ACHN (cell line): ENCODE data around the gene DRC1.

ENCODE experiments used
- DNase-seq: peaks from one replicate; pipeline ENCODE4 v3.0.0-alpha.2; 2015
- in situ Hi-C: cut with HindIII; loops from 2 replicates; pipeline ENCODE4 v1.10.0; 2017; ENCODE audit warnings: low sequenced_read_pairs, low pct_ligation_motif_present, low pct_unique_long_range_greater_than_20kb

DRC1 gene

DNA sequence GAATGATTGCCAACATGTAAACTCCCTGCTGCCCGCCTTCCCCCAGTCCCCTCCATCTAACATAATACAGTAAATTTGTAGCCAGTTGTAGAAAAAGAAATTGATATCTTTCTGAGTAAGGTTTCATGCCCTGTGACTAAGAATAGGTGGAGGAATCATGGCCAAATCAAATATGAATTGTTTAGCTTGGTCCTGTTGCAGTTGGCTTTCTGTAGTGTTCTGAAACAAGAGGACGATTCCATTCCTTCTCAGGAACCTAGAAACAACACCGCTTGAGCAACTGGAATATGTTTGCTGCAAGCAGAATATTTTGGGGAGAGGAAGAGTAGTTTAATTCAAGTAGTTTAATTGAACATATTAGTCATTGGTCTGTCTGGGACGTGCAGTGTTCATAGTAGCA, 7.0 kb upstream of the DRC1 start:
- in situ Hi-C loops, result no loop called here
- no peak for DNase-seq

DNA sequence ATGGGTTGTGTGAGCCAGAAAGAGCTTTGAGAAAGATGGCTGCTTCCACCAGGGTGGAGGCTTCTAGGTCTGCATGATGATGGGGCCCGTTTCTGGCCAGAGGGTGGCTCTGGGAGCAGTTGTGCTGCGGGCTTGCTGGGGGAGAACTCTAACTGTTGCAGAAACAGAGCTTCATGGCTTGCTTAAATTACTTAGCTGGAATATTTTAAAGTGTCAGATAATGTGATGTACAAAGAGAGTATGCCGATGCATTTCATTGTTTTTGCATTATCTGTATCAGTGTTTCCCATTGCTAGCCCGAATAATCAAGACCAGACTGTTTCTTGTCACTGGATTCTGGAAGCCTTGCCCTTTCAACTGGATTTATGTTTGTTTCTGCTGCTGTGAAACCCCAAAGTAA, 6.3 kb upstream of the DRC1 start:
- in situ Hi-C loops, result no loop called here
- DNase-seq, result no peak

DNA sequence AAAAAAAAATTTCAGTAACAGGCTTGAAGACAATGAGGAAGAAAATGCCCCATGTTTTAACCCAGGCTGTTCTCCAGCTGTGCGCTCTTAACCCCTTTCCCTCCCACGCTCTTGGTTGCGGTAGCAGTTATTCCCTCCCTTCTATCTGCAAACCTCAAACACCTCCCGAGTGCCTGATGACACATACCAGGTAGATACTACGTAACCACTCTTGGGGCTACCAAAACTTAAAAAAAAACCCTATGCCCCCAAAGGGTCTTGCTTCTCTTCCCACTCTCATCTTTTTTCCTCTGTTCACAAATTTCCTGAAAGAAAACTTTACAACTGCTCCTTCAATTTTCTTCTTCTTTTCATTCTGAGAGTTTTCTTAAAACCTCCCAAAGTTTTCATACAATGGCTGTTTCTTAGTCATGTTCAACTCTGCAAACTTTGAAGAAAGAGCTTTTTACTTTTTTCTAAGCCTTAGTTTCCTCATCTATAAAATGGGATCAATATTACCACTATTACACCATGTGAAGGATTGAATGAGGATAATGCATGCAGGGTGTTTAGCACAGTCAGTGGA, 4.9 kb upstream of the DRC1 start:
- no peak for DNase-seq
- in situ Hi-C loops, result no loop called here

DNA sequence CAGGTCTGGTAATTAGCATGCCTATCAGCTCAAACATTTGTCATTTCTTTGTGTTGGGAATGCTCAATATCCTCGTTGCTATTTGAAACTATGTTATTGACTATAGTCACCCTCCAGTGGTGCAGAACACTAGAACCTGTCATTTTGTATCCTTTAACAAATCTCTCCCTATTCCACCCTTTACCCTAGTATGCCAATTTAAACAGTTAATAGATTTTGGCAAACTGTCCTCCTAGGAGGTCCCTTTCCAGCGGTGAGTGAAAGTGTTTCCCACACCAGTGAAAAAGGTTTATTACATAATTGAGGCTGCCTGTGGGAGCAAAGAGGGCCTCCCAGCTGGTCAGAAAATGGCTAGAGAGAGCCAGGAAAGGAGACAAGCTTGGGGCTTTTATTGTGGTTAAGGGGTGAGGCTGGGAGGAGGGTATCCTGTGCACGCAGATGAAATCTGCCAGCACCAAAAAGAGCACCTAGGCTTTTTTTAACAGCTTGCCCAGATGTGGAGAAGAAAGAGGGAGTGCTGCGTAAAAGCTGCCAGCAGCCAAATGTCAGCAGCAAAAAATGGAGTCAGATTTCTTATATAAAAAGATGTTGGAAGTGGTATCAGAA, 1.8 kb upstream of the DRC1 start:
- peak; percentile 34 for DNase-seq
- in situ Hi-C loops, result no loop called here

DNA sequence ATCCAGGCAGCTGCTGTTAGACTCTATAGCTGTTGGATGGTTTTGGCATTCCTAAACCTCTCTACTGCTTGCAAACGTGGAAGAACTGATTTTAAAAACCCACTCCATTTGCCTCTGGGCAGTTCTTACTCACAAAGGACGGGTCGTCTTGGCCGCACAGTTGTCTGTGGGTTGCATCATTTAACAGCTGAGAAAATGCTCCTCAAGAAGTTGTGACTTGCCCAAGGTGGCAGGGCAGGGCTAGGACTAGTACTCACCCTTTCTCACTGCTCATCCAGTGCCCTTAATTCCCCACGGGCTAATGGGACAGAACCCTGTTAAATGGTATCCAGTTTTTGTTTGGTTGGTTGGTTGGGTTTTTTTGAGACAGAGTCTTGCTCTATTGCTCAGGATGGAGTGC, 997 bp upstream of the DRC1 start:
- in situ Hi-C loops, result no loop called here

DNA sequence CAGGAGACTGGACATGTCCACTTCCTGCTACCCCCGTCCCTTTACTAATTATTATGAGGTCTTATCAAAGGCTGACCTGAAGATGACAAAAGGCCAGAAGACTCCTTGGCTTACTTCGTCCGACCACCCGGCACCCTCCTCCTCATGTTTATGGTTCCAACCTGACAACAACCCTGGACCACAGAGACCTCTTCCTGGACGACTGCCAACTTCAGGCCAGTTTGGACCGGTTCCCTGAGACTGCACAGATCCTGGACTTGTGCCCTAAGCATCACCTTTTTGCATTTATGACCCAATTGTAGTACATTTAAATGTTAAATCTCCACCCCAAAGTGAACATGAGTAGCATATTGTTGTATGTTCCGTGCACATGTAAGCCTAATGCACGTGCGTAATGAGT, 5.8 kb downstream of the DRC1 start:
- no peak for DNase-seq
- in situ Hi-C loops, result no loop called here

More for the DNA sequence above, 997 bp upstream of the DRC1 start:
- DNase-seq, result no peak

DNA sequence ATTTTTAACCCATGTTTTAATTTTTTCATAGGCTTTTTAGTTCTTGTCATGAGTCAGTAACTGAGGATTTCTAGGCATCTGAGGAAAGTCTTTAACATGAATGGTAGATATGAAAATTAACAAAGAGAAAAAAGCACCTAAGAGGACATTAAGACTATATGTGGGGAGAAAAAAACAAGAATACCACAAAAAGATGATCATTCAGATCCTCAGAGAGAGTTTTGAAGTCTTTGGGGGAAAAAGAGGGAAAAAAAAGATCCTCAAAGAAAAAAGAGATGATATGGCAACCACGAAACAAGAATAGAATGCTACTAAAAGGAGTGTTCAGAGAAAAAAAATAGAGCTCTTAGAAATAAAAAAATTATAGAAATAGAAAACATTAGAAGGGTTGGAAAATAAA, 8.1 kb downstream of the DRC1 start:
- in situ Hi-C loops, result no loop called here

DNA sequence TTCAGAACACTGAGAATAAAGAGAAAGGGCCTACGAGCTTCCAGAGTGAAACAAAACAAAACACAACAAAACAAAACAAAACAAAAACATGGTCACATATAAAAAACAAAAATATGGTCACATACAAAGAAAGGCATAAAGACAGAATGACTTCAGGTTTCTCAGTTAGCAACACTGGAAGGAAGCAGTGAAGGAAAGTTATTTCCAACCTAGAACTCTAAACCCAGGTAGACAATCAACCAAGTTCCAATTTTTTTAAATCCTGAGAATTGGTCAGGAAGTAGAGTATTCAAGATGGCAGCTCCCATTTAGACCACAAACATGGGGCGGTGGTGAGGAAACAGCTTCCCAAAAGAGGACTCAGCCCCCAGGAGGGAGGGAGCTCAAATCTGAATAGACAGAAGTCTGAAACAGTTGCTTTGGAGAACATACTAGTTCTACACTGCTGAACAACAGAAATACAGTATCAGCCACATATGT, 9.1 kb downstream of the DRC1 start:
- in situ Hi-C loops, result no loop called here
- DNase-seq, result no peak

More for the DNA sequence above, 8.1 kb downstream of the DRC1 start:
- no peak for DNase-seq

DNA sequence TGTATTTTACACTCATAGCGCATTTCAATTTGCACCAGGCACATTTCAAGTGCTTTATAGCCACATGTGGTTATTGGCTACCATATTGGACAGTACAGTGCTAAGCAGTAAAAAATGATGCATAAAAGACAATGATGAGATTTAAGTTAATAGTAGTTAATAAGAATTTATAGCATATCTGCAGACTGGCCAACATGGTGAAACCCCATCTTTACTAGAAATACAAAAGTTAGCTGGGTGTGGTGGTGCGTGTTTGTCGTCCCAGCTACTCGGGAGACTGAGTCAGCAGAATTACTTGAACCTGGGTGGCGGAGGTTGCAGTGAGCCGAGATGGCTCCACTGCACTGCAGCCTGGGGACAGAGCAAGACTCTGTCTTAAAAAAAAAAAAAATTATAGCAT, 9.7 kb downstream of the DRC1 start:
- DNase-seq, result no peak
- in situ Hi-C loops, result no loop called here

DNA sequence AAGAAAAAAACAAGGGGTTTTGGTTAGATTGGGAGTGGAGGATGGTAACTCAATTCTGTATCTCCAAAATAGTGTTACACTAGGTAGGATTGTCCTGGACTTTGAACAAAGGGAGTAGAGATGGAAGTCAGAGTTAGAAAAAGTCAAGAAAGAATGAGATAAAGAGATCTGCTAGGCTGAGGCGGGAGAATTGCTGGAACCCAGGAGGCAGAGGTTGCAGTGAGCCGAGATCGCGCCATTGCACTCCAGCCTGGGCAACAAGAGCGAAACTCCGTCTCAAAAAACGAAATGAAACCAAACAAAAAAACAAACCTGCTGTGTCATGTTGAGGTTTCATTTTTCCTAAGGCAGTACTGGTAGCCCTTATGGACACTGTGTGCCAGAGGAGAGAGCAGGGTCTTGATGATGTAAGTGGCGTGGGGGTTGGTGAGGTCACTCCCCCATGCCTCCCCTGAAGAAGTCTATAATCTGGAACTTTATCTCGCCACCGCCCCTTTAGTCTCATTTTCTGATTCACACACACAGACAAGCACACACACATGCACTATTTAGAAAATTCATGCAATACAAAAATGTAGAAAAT, 10.5 kb downstream of the DRC1 start:
- in situ Hi-C loops, result no loop called here
- DNase-seq, result no peak

DNA sequence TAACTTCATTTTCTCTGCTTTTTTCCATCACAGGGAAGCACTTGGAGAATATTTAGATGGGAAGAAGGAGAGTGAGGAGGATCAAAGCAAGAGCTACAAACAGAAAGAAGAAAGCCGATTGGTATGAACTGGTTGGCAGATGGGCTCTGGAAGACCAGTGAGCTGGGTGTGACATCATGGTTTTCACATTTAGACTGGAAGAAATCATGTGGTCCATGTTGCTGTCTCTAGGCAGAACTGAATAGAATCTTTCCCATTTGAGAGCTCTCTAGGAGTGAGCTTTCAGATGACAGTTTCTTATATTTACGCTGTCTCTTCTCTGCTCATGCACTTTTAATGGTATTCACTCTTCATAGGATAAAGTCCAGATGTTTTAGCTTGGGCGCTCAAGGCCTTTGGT, 12.6 kb downstream of the DRC1 start:
- no peak for DNase-seq
- in situ Hi-C loops, result no loop called here

DNA sequence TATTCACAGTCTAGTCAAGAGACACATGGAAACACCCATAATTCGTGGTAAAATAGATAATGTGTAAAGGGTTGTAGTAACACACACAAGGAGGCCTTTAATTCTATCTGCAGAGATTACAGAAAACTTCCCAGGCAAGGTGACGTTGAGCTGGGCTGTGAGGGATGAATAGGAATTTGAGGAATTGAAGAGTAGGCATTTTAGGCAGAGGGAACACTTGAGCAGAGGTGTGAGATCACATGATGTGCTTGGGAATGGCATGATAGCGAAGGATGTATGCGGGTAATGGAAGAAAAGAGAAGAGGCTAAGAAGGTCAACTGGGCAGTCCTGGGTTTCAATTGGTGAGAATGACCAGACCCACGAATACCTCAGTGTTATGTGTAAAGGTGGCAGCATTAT, 20.2 kb downstream of the DRC1 start:
- in situ Hi-C loops, result no loop called here
- DNase-seq, result no peak

DNA sequence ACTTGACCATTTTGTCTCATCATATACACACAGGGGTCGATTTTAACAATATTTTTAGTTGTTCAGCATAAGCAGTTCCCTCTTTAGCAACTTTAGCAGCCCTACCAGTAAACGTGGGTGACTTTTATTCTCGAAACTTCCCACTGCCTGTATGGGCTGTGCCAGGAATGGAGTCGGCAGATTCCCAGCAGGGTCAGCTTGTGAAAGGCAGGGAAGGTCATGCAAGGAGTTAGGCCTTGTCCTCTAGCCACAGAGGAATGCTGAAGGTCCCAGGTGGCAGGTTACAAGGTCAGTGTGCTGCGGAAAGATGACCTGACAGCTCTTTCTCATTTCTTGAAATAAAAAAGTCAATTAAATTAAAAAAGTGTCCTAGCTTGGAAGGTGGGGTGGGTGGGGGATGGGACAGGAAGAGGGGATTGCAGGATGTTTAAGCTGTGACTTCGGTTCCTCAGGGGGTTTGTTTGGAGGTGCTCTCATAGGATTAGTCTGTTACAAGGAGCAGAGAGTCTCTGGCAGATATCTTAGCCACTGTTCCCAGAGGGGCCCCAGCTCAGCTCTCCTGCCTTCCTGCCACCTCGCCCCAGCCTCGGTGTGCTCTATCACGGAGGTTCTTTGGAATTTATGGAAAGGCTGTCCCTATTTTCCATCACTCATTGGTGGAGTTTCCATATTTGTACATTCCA, 21.4 kb downstream of the DRC1 start:
- in situ Hi-C loops, result no loop called here
- no peak for DNase-seq

DNA sequence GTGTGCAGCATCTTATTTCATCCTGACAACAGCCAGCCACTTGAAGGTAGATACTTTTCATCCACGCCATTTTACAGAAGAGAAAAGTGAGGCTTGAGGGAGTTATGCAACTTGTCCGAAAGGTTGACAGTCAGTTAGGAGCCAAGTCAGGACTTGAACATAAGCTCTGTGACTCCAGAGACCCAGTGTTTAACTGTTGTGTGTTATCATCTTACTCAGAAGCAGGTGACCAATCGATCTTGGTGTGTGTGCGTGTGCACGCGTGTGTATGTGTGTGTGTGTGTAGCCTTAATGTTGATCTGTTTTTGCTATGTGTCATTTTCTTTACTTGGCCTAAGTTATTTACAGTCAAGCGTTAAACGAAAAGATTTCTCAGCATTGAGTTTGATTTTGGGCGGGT, 22.0 kb downstream of the DRC1 start:
- no peak for DNase-seq
- in situ Hi-C loops, result no loop called here

DNA sequence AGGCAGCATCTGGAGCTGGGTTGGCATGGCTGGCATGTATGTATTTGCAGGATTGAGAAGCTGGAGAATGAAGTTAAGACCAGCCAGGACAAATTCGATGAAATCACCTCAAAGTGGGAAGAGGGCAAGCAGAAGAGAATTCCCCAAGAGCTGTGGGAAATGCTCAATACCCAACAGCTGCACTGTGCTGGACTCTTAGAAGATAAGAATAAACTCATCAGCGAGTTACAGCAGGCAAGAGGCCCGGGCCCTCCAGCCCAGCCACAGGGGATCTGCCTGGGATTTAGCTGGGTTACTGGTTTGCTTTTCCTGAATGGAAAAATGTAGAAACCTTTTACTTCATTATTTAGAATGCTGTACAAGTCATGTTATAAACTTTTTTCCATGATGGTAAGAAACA, 22.5 kb downstream of the DRC1 start:
- in situ Hi-C loops, result no loop called here
- no peak for DNase-seq

DNA sequence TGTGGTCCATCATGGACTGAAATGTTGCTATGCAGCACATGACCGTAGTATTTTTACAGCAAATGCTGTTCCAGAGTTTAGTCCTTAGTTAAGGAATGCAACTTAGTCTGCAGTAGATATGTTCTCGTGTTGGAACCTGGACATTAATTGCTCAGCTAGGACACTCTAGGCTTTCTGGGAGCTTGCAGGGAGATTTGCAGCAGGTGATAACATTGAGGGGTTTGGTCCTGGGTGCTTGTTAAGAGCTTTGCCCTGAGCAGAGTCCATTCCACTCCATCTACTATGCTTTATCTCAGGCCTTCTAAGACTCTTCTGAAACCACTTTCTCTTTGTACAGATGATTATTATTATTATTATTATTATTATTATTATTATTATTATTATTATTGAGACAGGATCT, 27.1 kb downstream of the DRC1 start:
- in situ Hi-C loops, result no loop called here
- DNase-seq, result no peak

DNA sequence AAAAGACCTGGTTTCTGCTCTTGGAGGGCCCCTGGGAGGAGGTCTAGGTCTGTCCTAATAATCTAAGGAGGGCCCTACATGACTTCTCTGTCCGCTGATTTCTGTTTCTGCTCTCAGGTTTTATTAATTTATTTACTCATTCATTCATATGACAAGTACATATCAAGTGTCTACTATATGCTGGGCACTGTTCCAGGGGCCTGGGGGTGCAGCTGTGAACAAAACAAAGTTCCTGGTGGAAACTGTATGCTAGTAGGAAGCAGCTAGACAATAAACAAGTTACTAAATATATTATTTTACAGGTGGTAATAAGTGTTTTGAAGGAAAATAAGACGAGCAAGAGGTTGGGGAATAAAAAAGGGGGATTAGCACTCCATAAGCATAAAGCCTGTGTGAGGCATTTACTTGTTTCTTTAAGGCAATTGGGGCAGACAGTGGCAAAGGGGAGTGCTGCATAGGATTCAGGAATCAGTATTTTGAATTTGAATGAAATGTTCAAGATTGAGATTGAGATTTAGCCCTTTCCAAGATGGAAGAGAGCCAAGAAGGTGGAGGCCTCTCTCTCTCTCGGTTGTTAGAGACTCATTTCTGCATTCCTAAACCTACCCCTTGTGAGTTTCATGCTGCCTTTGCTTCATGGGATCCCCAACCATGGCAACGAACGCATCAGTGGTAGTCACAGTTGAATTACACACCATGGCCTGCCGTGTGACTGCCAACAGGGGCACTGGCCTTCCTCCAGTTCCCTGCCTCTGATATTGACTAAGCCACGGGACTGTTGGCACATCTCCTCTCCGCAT, 28.3 kb downstream of the DRC1 start:
- no peak for DNase-seq
- in situ Hi-C loops, result no loop called here

DNA sequence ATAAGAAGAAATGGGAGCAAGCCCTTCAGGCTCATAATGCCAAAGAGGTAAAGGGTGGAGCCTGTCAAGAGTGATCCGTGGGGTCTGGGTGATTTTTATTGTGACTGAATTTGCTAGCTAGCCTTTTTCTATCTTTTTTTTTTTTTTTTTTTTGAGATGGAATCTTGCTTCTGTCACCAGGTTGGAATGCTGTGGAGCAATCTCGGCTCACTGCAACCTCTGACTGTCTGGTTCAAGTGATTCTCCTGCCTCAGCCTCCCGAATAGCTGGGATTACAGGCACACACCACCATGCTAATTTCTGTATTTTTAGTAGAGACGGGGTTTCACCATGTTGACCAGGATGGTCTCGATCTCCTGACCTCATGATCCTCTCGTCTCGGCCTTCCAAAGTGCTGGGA, 29.1 kb downstream of the DRC1 start:
- DNase-seq, result no peak
- in situ Hi-C loops, result no loop called here

DNA sequence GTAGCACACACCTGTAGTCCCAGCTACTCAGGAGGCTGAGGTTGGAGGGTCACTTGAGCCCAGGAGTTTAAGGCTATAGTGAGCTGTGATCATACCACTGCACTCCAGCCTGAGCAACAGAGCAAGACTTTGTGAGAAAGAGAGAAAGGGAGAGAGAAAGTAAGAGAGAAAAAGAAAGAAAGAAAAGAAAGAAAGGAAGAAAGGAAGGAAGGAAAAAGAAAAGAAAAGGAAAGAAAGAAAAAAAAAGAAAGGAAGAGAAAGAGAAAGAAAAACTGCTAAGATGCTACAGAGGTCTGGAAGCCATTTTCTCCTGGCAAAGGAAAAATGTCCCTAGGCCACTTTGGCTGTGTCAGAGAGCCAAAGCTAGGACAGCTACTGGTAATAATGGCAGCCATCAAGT, 30.6 kb downstream of the DRC1 start:
- no peak for DNase-seq
- in situ Hi-C loops, result no loop called here
